ENCODE results near the gene SAMD9L. TPM values are rescaled to one million over a fixed set of nuclear protein-coding genes. Genes with fewer than 3 reads are reported as not detected.
"Not testable (repeated sequence)": the region's sequence is repeated elsewhere in the genome, so short reads cannot be mapped to it uniquely, and the experiment has no call there.

Gene SAMD9L
- total and polyA plus RNA-seq, 11 donors, result 2.1 to 38.3 (median 4.7) TPM

DNA sequence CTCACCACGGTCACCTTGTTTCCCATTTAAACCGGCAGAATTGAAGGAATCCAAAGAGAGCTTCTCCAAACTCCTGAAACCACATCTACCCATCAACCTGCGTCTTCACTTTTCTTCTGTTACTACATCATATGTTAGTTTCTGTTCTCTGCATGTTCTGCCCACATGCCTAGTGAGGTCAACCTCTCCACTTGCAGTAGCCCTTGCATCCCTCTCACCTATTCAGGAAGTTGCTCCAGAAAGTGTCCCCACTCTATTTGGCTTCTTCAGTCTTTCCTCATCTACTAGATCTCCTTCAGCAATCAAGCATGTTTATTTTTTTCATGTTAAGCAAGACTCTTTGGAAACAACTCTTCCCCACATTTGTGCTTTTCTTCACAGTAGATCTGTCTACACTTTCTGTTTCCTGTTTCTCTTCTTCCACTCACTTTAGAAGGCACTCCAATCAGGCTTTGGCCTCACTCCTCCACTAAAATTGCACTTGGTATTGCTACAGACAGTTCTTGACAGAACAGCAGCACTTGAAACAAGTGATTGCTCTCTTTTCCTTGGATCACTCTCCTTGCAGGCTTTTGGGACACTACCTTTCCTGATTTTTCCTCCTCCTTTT, 7.5 kb downstream of the SAMD9L start:
- no peak overlapping the region for H3K27ac ChIP-seq
- no peak for ATAC-seq
- H3K9me3 ChIP-seq, result peaks cover 0 to 52% (median 30%) of the 10 kb centered on the region in 12 donors
- intact Hi-C loops (cut with DNase I), result loop anchor here in 1 of 10 donors (10.0 kb wide), 1 partner anchor 84 kb away; the partner anchor contains the start of gene HEPACAM2
- WGBS, 4 donors, result 92 to 95% (median 94%) methylated on average over 3 of the region's 3 CpGs
- H3K27me3 ChIP-seq, result no peaks in the 10 kb centered on the region
- no peak overlapping the region for H3K4me3 ChIP-seq
- no peak for DNase-seq
- TF ChIP-seq, protein P1, sequence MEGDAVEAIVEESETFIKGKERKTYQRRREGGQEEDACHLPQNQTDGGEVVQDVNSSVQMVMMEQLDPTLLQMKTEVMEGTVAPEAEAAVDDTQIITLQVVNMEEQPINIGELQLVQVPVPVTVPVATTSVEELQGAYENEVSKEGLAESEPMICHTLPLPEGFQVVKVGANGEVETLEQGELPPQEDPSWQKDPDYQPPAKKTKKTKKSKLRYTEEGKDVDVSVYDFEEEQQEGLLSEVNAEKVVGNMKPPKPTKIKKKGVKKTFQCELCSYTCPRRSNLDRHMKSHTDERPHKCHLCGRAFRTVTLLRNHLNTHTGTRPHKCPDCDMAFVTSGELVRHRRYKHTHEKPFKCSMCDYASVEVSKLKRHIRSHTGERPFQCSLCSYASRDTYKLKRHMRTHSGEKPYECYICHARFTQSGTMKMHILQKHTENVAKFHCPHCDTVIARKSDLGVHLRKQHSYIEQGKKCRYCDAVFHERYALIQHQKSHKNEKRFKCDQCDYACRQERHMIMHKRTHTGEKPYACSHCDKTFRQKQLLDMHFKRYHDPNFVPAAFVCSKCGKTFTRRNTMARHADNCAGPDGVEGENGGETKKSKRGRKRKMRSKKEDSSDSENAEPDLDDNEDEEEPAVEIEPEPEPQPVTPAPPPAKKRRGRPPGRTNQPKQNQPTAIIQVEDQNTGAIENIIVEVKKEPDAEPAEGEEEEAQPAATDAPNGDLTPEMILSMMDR (IDR thresholded peaks at IDR 0.05), result no peak
- TF ChIP-seq POLR2A (IDR thresholded peaks at IDR 0.05), result no peak
- H3K36me3 ChIP-seq, result peaks cover 0 to 98% (median 81%) of the 10 kb centered on the region in 9 donors
- H3K4me1 ChIP-seq, result peaks cover 0 to 9% (median 0%) of the 10 kb centered on the region in 12 donors

DNA sequence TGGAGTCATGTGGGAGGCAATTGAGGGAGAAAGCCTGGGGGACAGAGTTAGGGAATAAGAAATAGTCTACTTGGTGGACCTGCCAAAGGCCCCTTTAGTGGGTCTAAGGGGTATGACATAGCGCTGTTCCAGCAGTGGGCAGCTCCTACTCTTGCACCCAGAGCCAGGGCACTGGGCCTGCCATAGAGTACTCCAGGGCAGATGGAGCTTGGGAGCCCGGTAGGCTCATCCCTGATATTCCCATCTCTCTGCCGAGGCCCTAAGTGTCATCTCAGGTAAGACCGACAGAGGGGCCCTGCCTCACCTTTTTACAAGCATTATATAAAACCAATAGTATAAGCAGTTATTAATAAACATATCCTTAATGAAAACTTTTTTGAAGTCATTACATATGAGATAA, 9.6 kb downstream of the SAMD9L start:
- Histone ChIP-seq H3K4me3 (no peak overlapping the region), H3K4me1 (no peaks in the 10 kb centered on the region), H3K9me3 (peaks cover 0 to 73% (median 51%) of the 10 kb centered on the region in 12 donors), H3K27ac (no peak overlapping the region), H3K27me3 (no peaks in the 10 kb centered on the region), H3K36me3 (peaks cover 0 to 90% (median 77%) of the 10 kb centered on the region in 9 donors)
- TF ChIP-seq, protein P1 (IDR thresholded peaks at IDR 0.05), result no peak
- no peak for TF ChIP-seq POLR2A (IDR thresholded peaks at IDR 0.05)
- WGBS, 4 donors, result 86 to 96% (median 93%) methylated on average over 4 of the region's 4 CpGs
- intact Hi-C loops (cut with DNase I), result no loop called here
- ATAC-seq, result no peak
- no peak for DNase-seq

DNA sequence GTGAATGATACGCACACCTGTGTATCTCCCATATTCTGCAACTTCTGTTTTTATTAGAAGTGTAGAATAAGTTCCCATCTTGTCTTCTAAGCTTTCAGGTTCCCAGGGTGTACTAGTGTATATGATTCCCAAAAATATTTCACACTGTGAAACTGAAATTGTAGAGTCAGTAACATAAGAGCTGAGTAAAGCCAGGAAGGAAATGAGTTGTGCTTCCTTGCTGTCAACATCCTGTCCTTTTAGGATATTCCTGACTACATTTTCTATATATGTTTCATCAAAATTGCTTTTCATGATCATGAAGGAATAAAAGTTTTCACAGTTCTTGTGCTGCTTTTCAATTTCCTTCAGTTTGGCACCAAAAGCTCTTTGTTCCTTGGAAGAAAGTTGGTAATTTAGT, 15.2 kb downstream of the SAMD9L start:
- Histone ChIP-seq H3K27ac (no peak overlapping the region), H3K9me3 (peaks cover 0 to 99% (median 81%) of the 10 kb centered on the region in 12 donors)
- TF ChIP-seq, protein P1 (IDR thresholded peaks at IDR 0.05), result no peak
- TF ChIP-seq POLR2A (IDR thresholded peaks at IDR 0.05), result no peak

DNA sequence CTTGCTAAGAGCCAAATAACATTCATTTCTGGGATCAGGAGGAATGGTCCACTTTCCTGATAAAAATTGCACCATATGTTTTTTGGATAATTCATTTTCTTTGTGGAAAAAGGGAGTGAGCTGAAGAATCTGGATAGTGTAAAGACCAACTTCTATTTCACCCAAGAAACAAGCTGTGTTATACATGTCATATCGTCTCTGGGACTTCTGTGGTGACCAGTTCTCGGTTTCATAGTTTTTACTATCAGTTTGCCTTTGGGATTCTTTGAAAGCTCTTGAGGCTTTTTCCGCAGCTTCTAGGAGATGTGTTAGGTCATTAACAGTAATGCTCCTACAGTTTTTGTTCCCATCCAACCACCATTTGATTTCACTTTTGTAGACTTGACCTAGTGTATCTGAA, 16.0 kb downstream of the SAMD9L start:
- Histone ChIP-seq H3K4me1 (no peaks in the 10 kb centered on the region), H3K4me3 (no peak overlapping the region), H3K9me3 (peaks cover 0 to 99% (median 85%) of the 10 kb centered on the region in 12 donors), H3K36me3 (peaks cover 0 to 28% (median 25%) of the 10 kb centered on the region in 9 donors), H3K27ac (no peak overlapping the region), H3K27me3 (no peaks in the 10 kb centered on the region)
- WGBS, 4 donors, result 84 to 89% (median 85%) methylated on average over 3 of the region's 3 CpGs
- DNase-seq (no peak), ATAC-seq (no peak)
- intact Hi-C loops (cut with DNase I), result no loop called here
- TF ChIP-seq, protein P1 (IDR thresholded peaks at IDR 0.05), result no peak
- no peak for TF ChIP-seq POLR2A (IDR thresholded peaks at IDR 0.05)

More for the DNA sequence above, 15.2 kb downstream of the SAMD9L start:
- WGBS, 4 donors, result 84 to 88% (median 86%) methylated on average over 1 of the region's 1 CpG
- intact Hi-C loops (cut with DNase I), result no loop called here
- H3K27me3 ChIP-seq, result no peaks in the 10 kb centered on the region
- no peak overlapping the region for H3K4me3 ChIP-seq
- H3K4me1 ChIP-seq, result no peaks in the 10 kb centered on the region
- ATAC-seq, result no peak
- peaks cover 0 to 36% (median 33%) of the 10 kb centered on the region in 9 donors for H3K36me3 ChIP-seq
- DNase-seq, result no peak

DNA sequence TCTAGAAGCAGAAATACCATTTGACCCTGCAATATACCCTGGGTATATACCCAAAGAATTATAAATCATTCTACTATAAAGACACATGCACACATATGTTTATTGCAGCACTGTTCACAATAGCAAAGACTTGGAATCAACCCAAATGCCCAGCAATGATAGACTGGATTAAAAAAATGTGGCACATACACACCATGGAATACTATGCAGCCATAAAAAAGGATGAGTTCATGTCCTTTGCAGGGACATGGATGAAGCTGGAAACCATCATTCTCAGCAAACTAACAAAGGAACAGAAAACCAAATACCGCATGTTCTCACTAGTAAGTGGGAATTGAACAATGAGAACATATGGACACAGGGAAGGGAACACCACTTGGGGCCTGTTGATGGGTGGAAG, 21.2 kb downstream of the SAMD9L start:
- H3K9me3 ChIP-seq, result peaks cover 0 to 76% (median 42%) of the 10 kb centered on the region in 12 donors
- H3K36me3 ChIP-seq; ATAC-seq; H3K4me1 ChIP-seq; intact Hi-C loops (cut with DNase I); H3K27me3 ChIP-seq; H3K27ac ChIP-seq; H3K4me3 ChIP-seq; DNase-seq: not testable (repeated sequence)
- WGBS, 4 donors, result 94 to 100% (median 97%) methylated on average over 1 of the region's 1 CpG

DNA sequence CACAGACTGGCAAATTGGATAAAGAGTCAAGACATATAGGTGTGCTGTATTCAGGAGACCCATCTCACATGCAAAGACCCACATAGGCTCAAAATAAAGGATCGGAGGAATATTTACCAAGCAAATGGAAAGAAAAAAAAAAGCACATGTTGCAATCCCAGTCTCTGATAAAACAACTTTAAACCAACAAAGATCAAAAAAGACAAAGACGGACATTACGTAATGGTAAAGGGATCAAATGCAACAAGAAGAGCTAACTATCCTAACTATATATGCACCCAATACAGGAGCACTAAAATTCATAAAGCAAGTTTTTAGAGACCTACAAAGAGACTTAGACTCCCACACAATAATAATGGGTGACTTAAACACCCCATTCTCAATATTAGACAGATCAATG, 24.7 kb downstream of the SAMD9L start:
- intact Hi-C loops (cut with DNase I); H3K4me3 ChIP-seq; H3K4me1 ChIP-seq; H3K27me3 ChIP-seq; H3K27ac ChIP-seq; ATAC-seq; H3K36me3 ChIP-seq; DNase-seq: not testable (repeated sequence)
- H3K9me3 ChIP-seq, result peaks cover 0 to 59% (median 18%) of the 10 kb centered on the region in 12 donors
- 83 to 97% (median 96%) methylated on average over 3 of the region's 3 CpGs for WGBS, 4 donors

Data from heart left ventricle (tissue), 16 donors.